Cardiac fibroblast (primary cell): Measurements from ENCODE around the gene RPE.

Experiments
- DNase-seq, 2 donors: peaks; one replicate each; pipeline versions ENCODE4 v3.0.0 to v3.0.0-alpha.2; 2010; ENCODE audit warnings: low read depth in 2 of 2
- H3K4me3 ChIP-seq, 2 donors: replicated peaks in 1 of 2; 1 replicate in 1 of 2; 2 replicates in 1 of 2; pipeline ENCODE4 v1.5.1; 2011; ENCODE audit warnings: low read depth in 2 of 2, low read length in 2 of 2, mild to moderate bottlenecking in 2 of 2, moderate library complexity in 1 of 2
- TF ChIP-seq, protein P1 (sequence below): IDR thresholded peaks from one replicate; pipeline ENCODE4 v1.5.1; 2011; ENCODE audit warnings: low read depth, mild to moderate bottlenecking, low read length, inconsistent platforms

RPE gene

DNA sequence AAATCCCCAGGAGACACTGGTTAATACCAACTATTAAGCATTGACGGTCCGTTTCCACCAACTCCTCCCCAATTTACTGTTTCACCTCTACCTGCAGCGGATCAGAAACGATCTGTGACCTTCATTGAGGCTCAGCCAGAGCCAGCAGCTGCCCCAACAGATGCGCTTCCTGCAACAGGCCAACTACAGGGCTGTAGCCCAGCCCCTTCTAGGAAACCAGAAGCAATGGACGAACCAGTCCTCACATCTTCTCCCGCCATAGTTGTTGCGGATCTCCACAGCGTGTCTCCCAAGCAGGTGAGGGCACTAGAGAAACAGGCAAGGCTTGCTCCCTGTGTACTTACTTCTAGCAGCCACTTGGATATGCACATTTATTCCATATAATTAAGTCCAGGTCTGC, 8.5 kb upstream of the RPE start:
- no peak for DNase-seq
- TF ChIP-seq, protein P1, sequence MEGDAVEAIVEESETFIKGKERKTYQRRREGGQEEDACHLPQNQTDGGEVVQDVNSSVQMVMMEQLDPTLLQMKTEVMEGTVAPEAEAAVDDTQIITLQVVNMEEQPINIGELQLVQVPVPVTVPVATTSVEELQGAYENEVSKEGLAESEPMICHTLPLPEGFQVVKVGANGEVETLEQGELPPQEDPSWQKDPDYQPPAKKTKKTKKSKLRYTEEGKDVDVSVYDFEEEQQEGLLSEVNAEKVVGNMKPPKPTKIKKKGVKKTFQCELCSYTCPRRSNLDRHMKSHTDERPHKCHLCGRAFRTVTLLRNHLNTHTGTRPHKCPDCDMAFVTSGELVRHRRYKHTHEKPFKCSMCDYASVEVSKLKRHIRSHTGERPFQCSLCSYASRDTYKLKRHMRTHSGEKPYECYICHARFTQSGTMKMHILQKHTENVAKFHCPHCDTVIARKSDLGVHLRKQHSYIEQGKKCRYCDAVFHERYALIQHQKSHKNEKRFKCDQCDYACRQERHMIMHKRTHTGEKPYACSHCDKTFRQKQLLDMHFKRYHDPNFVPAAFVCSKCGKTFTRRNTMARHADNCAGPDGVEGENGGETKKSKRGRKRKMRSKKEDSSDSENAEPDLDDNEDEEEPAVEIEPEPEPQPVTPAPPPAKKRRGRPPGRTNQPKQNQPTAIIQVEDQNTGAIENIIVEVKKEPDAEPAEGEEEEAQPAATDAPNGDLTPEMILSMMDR, result no peak
- no peak overlapping the region for H3K4me3 ChIP-seq

DNA sequence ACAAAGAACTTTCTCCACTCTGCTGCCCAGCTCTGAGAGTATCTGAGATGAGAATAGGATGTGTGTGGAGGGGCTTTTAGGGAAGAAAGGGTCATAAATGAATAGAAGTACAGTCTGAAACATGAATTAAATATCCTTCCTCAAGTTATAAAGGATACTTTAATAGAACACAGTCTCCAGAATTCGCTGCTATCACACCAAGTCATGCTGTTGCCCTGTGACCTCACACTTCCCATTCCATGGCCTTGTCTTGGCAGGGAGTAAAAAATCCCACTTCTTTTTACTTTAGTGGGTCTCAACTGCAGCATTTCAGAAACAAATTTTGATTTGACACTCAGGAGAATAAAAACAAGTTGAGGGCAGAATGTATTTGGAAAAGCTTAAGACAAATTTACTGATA, 3.8 kb upstream of the RPE start:
- TF ChIP-seq, protein P1, result no peak
- no peak for DNase-seq
- no peak overlapping the region for H3K4me3 ChIP-seq

DNA sequence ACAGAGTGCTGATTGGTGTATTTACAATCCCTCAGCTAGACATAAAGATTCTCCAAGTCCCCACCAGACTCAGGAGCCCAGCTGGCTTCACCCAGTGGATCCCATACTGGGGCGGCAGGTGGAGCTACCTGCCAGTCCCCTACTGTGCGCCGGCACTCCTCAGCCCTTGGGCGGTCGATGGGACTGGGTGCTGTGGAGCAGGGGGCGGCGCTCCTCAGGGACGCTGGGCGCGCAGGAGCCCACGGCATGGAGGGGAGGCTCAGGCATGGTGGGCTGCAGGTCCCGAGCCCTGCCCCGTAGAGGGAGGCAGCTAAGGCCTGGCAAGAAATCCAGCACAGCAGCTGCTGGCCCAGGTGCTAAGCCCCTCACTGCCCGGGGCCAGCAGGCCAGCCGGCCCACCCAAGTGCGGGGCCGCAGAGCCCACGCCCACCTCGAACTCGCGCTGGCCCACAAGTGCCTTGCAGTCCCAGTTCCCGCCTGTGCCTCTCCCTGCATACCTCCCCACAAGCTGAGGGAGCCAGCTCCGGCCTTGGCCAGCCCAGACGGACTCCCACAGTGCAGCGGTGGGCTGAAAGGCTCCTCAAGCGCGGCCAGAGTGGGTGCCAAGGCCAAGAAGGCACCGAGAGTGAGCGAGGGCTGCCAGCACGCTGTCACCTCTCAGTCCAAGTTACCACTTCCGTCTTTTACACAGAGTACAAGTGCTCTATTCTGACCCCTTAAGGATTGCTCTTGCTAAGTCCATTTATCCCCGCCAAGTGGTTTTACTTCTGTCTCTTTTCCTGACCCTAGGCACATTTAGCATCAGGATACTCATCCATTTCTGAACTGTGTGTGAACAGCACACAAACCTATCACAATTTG, 1.7 kb upstream of the RPE start:
- DNase-seq, result no peak
- H3K4me3 ChIP-seq, result no peak overlapping the region
- TF ChIP-seq, protein P1, result no peak

DNA sequence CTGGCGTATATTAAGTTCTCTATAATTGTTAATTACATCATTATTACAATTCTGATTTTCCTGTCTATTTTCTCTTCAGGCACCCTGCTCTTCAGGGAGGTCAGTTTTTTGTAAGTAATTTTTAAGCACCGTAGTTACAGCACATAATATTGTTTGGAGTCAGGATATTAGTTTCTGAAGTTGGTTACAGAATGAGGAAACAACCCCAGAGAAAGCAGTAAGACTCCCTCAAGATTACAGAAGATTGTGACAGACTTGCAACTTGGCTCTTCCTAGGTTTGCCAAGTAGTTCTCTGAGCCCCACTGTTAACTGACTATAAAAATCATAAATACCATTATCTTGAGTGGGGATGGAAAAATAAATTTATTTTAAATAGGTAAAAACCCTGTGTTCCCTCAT, 921 bp downstream of the RPE start:
- DNase-seq, result peak; percentile 20 to 22
- TF ChIP-seq, protein P1, result no peak
- H3K4me3 ChIP-seq, result peak overlapping the region; percentile 95 to 97

DNA sequence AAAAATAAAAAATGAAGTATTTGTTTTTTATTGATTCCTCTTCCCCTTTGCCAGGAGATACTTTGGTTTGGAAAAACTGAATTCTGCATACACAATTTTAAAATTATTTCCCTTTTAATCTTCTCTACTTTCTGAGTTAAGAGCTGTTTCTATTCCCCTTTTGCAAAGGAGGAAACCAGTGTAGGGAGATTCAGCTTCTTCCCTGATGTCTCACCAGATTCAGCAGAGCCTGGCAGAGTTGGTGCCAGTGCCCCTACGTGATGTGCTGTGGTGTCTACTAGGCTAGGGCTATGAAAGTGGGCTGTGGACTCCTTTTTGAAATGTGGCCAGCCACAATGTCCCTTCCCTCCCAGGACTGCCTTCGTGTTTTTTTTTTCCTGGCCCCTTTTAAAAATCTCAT, 2.4 kb downstream of the RPE start:
- DNase-seq, result no peak
- H3K4me3 ChIP-seq, result no peak overlapping the region
- TF ChIP-seq, protein P1, result no peak

DNA sequence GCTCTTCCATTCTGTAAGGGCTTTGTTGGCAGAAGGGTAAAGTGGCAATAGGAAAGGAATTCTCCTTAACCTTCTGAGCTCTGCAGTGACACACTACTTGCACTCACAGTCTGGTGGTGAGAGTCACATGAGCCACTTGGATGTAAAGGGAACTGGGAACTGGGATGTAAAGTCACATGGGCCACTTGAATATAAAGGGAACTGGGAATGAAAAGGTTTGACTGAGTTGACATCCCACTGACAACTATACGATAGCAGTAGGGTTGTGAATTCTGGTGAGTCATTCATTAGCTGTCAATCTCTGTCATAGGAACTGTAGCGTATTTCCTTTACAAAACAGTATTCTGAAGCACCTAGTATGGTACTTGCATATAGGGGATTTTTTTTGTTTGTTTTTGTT, 5.5 kb downstream of the RPE start:
- no peak overlapping the region for H3K4me3 ChIP-seq
- peak in 1 of 2 donors; percentile 8 for DNase-seq
- TF ChIP-seq, protein P1, result no peak
